HCT116 (cell line): ENCODE data around the gene HCN1. TPM values are rescaled to one million over a fixed set of nuclear protein-coding genes. Genes with fewer than 3 reads are reported as not detected.

ENCODE experiments used
- ATAC-seq: fragments of 200-7000 bp; cut with Tn5 transposase; 2 replicates; pipeline ENCODE4 v1.9.1; 2020; ENCODE audit warnings: mild to moderate bottlenecking, moderate library complexity
- BruUV-seq: library from RNA; stranded (reverse); fragments of 400-500 nt; replicated peaks from 2 replicates; lab custom pipeline; 2021; lab: Mats Ljungman, UMichigan
- CTCF ChIA-PET: fragments of 300-600 bp; sonication (Branson Sonifier 250); formaldehyde crosslinking; loops from one replicate; lab custom pipeline; 2021; ENCODE audit warnings: antibody characterized with exemption; lab: Charles Lee
- POLR2A ChIA-PET: fragments of 300-600, 350-600 bp; sonication (Branson Sonifier 250); formaldehyde crosslinking; loops from one replicate; lab custom pipeline; 2021; ENCODE audit warnings: antibody characterized with exemption; lab: Charles Lee
- RAD21 ChIA-PET, 2 experiments: fragments of 300-600 bp; sonication (Branson Sonifier 250); formaldehyde crosslinking; loops; one replicate each; lab custom pipeline; 2023; ENCODE audit warnings: low total read pairs in 2 of 2; ENCODE audit not compliant: uncharacterized antibody in 2 of 2, unreplicated experiment in 2 of 2, low non-redundant PET in 1 of 2; lab: Charles Lee
- DNase-seq: peaks from one replicate; pipeline ENCODE4 v3.0.0-alpha.2; 2010; ENCODE audit warnings: low read depth, low spot score
- H2AFZ ChIP-seq: fragments of 200-600 bp; shearing (Covaris generic), sonication (generic); 2 replicates; pipeline ENCODE4 v1.6.1; 2017; ENCODE audit warnings: low read depth, mixed run types, mixed read lengths, antibody characterized with exemption, low read length; ENCODE audit not compliant: poor library complexity, severe bottlenecking
- H3K27ac ChIP-seq: 2 replicates; pipeline ENCODE4 v1.5.1; 2012; ENCODE audit warnings: low read depth, low read length
- H3K27me3 ChIP-seq: fragments of 200-600 bp; sonication (generic); 2 replicates; pipeline ENCODE4 v1.6.1; 2016; ENCODE audit warnings: mixed run types, low read length, mixed read lengths; ENCODE audit not compliant: insufficient read depth
- H3K36me3 ChIP-seq, 2 experiments: fragments of 200-500 bp in 1 of 2; fragments of 200-600 bp in 1 of 2; sonication (Bioruptor generic) in 1 of 2; sonication (generic) in 1 of 2; 2 replicates each; pipeline versions ENCODE4 v1.5.1 to v1.6.1; 2014 to 2016; ENCODE audit warnings: low read length in 2 of 2, inconsistent platforms in 1 of 2, mixed read lengths in 1 of 2, mixed run types in 1 of 2; ENCODE audit not compliant: insufficient read depth in 2 of 2, control insufficient read depth in 1 of 2
- H3K4me1 ChIP-seq, 2 experiments: fragments of 200-600 bp in 1 of 2; sonication (generic) in 1 of 2; 2 replicates each; pipeline versions ENCODE4 v1.5.1 to v1.6.1; 2012 to 2017; ENCODE audit warnings: low read length in 2 of 2, inconsistent platforms in 1 of 2, mild to moderate bottlenecking in 1 of 2, mixed read lengths in 1 of 2, mixed run types in 1 of 2, moderate library complexity in 1 of 2; ENCODE audit not compliant: insufficient read depth in 2 of 2, control insufficient read depth in 1 of 2
- H3K4me2 ChIP-seq: fragments of 200-600 bp; sonication (generic); 2 replicates; pipeline ENCODE4 v1.6.1; 2017; ENCODE audit warnings: mixed run types, low read length, mixed read lengths
- H3K4me3 ChIP-seq, 2 experiments: fragments of 200-600 bp in 1 of 2; sonication (generic) in 1 of 2; replicated peaks in 1 of 2; 2 replicates each; pipeline ENCODE4 v1.5.1; 2011 to 2016; ENCODE audit warnings: low read length in 2 of 2, control low read depth in 1 of 2, low read depth in 1 of 2, mild to moderate bottlenecking in 1 of 2, mixed read lengths in 1 of 2, mixed run types in 1 of 2
- H3K79me2 ChIP-seq: fragments of 200-600 bp; sonication (generic); 2 replicates; pipeline ENCODE4 v1.6.1; 2017; ENCODE audit warnings: mild to moderate bottlenecking, mixed run types, low read length, moderate library complexity, mixed read lengths; ENCODE audit not compliant: insufficient read depth
- H3K9ac ChIP-seq: fragments of 200-600 bp; sonication (generic); 2 replicates; pipeline ENCODE4 v1.6.1; 2016; ENCODE audit warnings: low read length, mixed read lengths
- H3K9me2 ChIP-seq: fragments of 200-600 bp; sonication (generic), shearing (Covaris generic); 2 replicates; pipeline ENCODE4 v1.6.1; 2017; ENCODE audit warnings: mixed run types, mild to moderate bottlenecking, moderate library complexity; ENCODE audit not compliant: insufficient read depth
- H3K9me3 ChIP-seq, 2 experiments: fragments of 200-500 bp in 1 of 2; fragments of 200-600 bp in 1 of 2; sonication (Bioruptor generic) in 1 of 2; sonication (generic) in 1 of 2; 2 replicates each; pipeline ENCODE4 v1.6.1; 2014 to 2017; ENCODE audit warnings: low read length in 2 of 2, mixed read lengths in 2 of 2, inconsistent platforms in 1 of 2, low read depth in 1 of 2, mild to moderate bottlenecking in 1 of 2, mixed run types in 1 of 2, moderate library complexity in 1 of 2; ENCODE audit not compliant: control insufficient read depth in 1 of 2, insufficient read depth in 1 of 2
- H4K20me1 ChIP-seq: fragments of 200-600 bp; sonication (generic), shearing (Covaris generic); 2 replicates; pipeline ENCODE4 v1.6.1; 2017; ENCODE audit warnings: mixed run types, mild to moderate bottlenecking, moderate library complexity; ENCODE audit not compliant: insufficient read depth
- ATF3 ChIP-seq: IDR thresholded peaks from 2 replicates; pipeline ENCODE4 v1.6.1; 2012
- EGR1 ChIP-seq: IDR thresholded peaks from 2 replicates; pipeline ENCODE4 v1.6.1; 2012; ENCODE audit warnings: low read depth
- ELF1 ChIP-seq: IDR thresholded peaks from 2 replicates; pipeline ENCODE4 v1.6.1; 2012; ENCODE audit warnings: low read depth, borderline replicate concordance
- FOSL1 ChIP-seq: IDR thresholded peaks from 2 replicates; pipeline ENCODE4 v1.6.1; 2012; ENCODE audit warnings: low read depth
- JUND ChIP-seq: IDR thresholded peaks from 2 replicates; pipeline ENCODE4 v1.6.1; 2012
- MAX ChIP-seq: IDR thresholded peaks from 2 replicates; pipeline ENCODE4 v1.6.1; 2012
- POLR2A ChIP-seq: IDR thresholded peaks from 2 replicates; pipeline ENCODE4 v1.7.0; 2011; ENCODE audit warnings: borderline replicate concordance; ENCODE audit not compliant: insufficient read depth, insufficient read length; ENCODE audit errors: extremely low read depth
- POLR2AphosphoS5 ChIP-seq: IDR thresholded peaks from 2 replicates; pipeline ENCODE4 v1.6.1; 2011; ENCODE audit warnings: mild to moderate bottlenecking, low read depth, low read length, moderate library complexity
- REST ChIP-seq: IDR thresholded peaks from 2 replicates; pipeline ENCODE4 v1.6.1; 2012; ENCODE audit warnings: low read depth
- SIN3A ChIP-seq: IDR thresholded peaks from 2 replicates; pipeline ENCODE4 v1.6.1; 2012; ENCODE audit warnings: low read depth
- SRF ChIP-seq: IDR thresholded peaks from 2 replicates; pipeline ENCODE4 v1.6.1; 2012; ENCODE audit warnings: low read depth
- TCF7L2 ChIP-seq: IDR thresholded peaks from 2 replicates; pipeline ENCODE4 v1.7.0; 2011; ENCODE audit warnings: borderline replicate concordance, inconsistent platforms; ENCODE audit not compliant: insufficient read depth, insufficient read length; ENCODE audit errors: extremely low read depth
- YY1 ChIP-seq: IDR thresholded peaks from 2 replicates; pipeline ENCODE4 v1.6.1; 2011; ENCODE audit warnings: low read length, low read depth, moderate library complexity, mild to moderate bottlenecking; ENCODE audit not compliant: insufficient replicate concordance; ENCODE audit errors: extremely low read depth
- ZBTB33 ChIP-seq: IDR thresholded peaks from 2 replicates; pipeline ENCODE4 v1.6.1; 2011; ENCODE audit warnings: mild to moderate bottlenecking, low read length, moderate library complexity; ENCODE audit not compliant: insufficient replicate concordance; ENCODE audit errors: extremely low read depth
- ZFX ChIP-seq: fragments of 450-650 bp; IDR thresholded peaks from 2 replicates; pipeline ENCODE4 v1.6.1; 2017
- ZNF274 ChIP-seq: fragments of 200-500 bp; sonication (Bioruptor generic); IDR thresholded peaks from 2 replicates; pipeline ENCODE4 v1.6.1; 2014; ENCODE audit warnings: mild to moderate bottlenecking, low read depth, low read length, inconsistent platforms
- intact Hi-C: fragments of 100-400 bp; cut with micrococcal nuclease; formaldehyde crosslinking; loops from 2 replicates; pipeline ENCODE4 v1.10.0; 2022
- total RNA-seq: library from RNA; stranded (reverse); gene quantifications from one replicate; pipeline ENCODE4 v1.2.1, GENCODE V29; 2021; ENCODE audit not compliant: unreplicated experiment
- TF ChIP-seq, protein P1 (sequence below), 3 experiments: fragments of 200-600 bp in 1 of 3; sonication (generic) in 1 of 3; IDR thresholded peaks in 2 of 3; conservative IDR thresholded peaks in 1 of 3; 2 replicates each; pipeline ENCODE4 v1.5.1; 2012 to 2017; ENCODE audit warnings: low read depth in 2 of 3, low read length in 2 of 3, antibody characterized with exemption in 1 of 3, borderline replicate concordance in 1 of 3, control low read depth in 1 of 3, mild to moderate bottlenecking in 1 of 3, mixed read lengths in 1 of 3, mixed run types in 1 of 3, moderate library complexity in 1 of 3; ENCODE audit not compliant: insufficient read depth in 1 of 3

HCN1 gene
- total RNA-seq, 1 experiment from 2014 or later: 0.10 TPM

GRCh38 chr5:45355189-45355992 lies 340.8 kb downstream of the HCN1 start:
- intact Hi-C loops: no loop called here
- H4K20me1 ChIP-seq: no peaks in the 10 kb centered on the region
- H3K27me3 ChIP-seq: no peaks in the 10 kb centered on the region
- H3K4me3 ChIP-seq: no peak overlapping the region
- H3K9me3 ChIP-seq: no peaks in the 10 kb centered on the region
- CTCF ChIA-PET: no interaction called here
- TF ChIP-seq ELF1 (no peak), ZNF274 (no peak), JUND (no peak), ATF3 (no peak), POLR2A (no peak), POLR2AphosphoS5 (no peak), YY1 (no peak), EGR1 (no peak), MAX (no peak), TCF7L2 (no peak), ZFX (no peak), SIN3A (no peak), ZBTB33 (no peak), FOSL1 (no peak), REST (no peak), SRF (no peak)
- TF ChIP-seq, protein P1, sequence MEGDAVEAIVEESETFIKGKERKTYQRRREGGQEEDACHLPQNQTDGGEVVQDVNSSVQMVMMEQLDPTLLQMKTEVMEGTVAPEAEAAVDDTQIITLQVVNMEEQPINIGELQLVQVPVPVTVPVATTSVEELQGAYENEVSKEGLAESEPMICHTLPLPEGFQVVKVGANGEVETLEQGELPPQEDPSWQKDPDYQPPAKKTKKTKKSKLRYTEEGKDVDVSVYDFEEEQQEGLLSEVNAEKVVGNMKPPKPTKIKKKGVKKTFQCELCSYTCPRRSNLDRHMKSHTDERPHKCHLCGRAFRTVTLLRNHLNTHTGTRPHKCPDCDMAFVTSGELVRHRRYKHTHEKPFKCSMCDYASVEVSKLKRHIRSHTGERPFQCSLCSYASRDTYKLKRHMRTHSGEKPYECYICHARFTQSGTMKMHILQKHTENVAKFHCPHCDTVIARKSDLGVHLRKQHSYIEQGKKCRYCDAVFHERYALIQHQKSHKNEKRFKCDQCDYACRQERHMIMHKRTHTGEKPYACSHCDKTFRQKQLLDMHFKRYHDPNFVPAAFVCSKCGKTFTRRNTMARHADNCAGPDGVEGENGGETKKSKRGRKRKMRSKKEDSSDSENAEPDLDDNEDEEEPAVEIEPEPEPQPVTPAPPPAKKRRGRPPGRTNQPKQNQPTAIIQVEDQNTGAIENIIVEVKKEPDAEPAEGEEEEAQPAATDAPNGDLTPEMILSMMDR (IDR thresholded peaks at IDR 0.05 in 2 of 3, conservative IDR thresholded peaks at IDR 0.05 in 1 of 3; ENCODE audit: borderline replicate concordance in 1 of 3, insufficient read depth in 1 of 3, low read depth in 2 of 3, low read length in 2 of 3): no peak
- POLR2A ChIA-PET: no interaction called here
- no peak for DNase-seq
- H3K4me1 ChIP-seq: no peaks in the 10 kb centered on the region
- no peak overlapping the region for H2AFZ ChIP-seq
- RAD21 ChIA-PET: no interaction called here
- H3K9me2 ChIP-seq: no peaks in the 10 kb centered on the region
- H3K4me2 ChIP-seq: no peak overlapping the region
- no peaks in the 10 kb centered on the region for H3K79me2 ChIP-seq
- no peaks in the 10 kb centered on the region for H3K36me3 ChIP-seq
- ATAC-seq: no peak
- no peak overlapping the region for H3K27ac ChIP-seq
- no peak overlapping the region for H3K9ac ChIP-seq
- no TSS peak for BruUV-seq
